Keratinocyte (primary cell): ENCODE results near the gene PAPOLB.

Experiments used
- EZH2 ChIP-seq: IDR thresholded peaks from one replicate; pipeline ENCODE4 v1.6.1; 2012; ENCODE audit warnings: inconsistent platforms, mild to moderate bottlenecking, low read length, moderate library complexity
- TF ChIP-seq, protein P1 (sequence below), 3 experiments: IDR thresholded peaks in 1 of 3; conservative IDR thresholded peaks in 1 of 3; optimal IDR thresholded peaks in 1 of 3; 2 replicates in 2 of 3; 3 replicates in 1 of 3; pipeline versions ENCODE3 to v1.5.1; 2011; ENCODE audit warnings: low read length in 3 of 3, mild to moderate bottlenecking in 3 of 3, moderate library complexity in 2 of 3, control low read depth in 1 of 3, inconsistent platforms in 1 of 3; ENCODE audit not compliant: insufficient read depth in 2 of 3; ENCODE audit errors: extremely low read depth in 1 of 3

DNA sequence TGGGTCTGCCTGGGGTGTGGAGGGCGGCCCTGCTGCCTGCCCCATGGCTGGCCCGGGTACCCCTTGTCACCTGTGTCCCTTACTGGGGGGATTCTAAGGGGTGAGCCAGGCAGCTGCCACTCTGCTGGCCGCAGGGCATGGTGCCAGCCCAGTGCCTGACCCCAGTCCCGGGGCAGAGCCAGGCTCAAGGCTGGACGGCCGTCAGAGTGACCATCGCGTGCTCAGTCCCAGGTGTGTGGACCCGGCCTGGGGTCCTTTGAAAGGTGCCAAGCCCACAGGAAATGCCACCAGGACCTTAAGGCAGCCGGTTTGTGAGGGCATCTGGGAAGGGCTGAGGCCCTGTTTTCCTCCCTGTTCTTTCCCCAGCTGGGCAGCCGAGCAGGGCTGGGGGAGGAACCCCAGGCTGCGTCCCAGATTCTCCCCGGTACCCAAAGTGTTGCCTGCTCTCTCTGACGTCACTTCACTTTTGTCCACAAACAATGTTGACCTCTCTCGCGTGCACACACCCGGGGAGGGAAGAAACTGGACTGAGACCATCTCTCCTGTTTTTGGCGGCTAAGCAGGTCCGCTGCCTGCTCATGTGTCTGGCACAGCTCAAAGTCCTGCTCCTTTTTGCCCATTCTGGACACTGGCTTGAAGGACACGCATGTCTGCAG lies 37.6 kb downstream of the PAPOLB start:
- no peak for TF ChIP-seq EZH2
- TF ChIP-seq, protein P1, sequence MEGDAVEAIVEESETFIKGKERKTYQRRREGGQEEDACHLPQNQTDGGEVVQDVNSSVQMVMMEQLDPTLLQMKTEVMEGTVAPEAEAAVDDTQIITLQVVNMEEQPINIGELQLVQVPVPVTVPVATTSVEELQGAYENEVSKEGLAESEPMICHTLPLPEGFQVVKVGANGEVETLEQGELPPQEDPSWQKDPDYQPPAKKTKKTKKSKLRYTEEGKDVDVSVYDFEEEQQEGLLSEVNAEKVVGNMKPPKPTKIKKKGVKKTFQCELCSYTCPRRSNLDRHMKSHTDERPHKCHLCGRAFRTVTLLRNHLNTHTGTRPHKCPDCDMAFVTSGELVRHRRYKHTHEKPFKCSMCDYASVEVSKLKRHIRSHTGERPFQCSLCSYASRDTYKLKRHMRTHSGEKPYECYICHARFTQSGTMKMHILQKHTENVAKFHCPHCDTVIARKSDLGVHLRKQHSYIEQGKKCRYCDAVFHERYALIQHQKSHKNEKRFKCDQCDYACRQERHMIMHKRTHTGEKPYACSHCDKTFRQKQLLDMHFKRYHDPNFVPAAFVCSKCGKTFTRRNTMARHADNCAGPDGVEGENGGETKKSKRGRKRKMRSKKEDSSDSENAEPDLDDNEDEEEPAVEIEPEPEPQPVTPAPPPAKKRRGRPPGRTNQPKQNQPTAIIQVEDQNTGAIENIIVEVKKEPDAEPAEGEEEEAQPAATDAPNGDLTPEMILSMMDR (optimal IDR thresholded peaks at IDR 0.05 in 1 of 3, IDR thresholded peaks at IDR 0.05 in 1 of 3, conservative IDR thresholded peaks at IDR 0.05 in 1 of 3; ENCODE audit: extremely low read depth in 1 of 3, insufficient read depth in 2 of 3, low read length in 3 of 3), result no peak
